NCI-H446 treated with DMSO at 0.1 percent for 48 hours (cell line): ENCODE data around the gene NFATC2IP.
"Not testable (repeated sequence)": the region's sequence is repeated elsewhere in the genome, so short reads cannot be mapped to it uniquely, and the experiment has no call there.

ENCODE experiments used
- DNase-seq: peaks from one replicate; lab custom pipeline; 2025; lab: John Stamatoyannopoulos, UW

The NFATC2IP gene

DNA sequence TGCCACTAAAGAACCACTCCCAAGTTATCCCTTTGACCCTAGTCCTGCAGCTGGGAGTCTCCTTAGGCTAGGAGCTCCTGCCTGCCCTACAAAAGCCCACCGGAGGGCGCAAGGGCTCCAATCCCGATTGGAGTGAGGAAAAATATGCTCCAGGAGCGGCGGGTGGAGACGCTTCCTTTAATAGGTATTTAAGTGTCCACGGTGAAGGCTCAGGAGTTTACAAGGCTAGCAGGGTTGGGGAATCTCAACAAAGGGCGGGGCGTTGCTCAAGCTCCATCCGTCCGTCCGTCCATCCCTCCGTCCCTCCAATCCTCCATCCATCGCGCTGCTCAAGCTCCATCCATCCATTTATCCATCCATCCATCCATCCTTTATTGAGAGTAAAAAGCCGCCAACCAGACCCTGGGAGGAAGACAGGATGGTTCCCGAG, 23.3 kb downstream of the NFATC2IP start:
- peak; percentile 12 for DNase-seq

GRCh38 chr16:28974437-28975157, 23.9 kb downstream of the NFATC2IP start, which contains the start of gene SPNS1:
Gene SPNS1, plus strand, starts transcription at chr16:28974778. Its CDS starts 374 bp downstream, at chr16:28975152.
- peak; percentile 88 for DNase-seq

DNA sequence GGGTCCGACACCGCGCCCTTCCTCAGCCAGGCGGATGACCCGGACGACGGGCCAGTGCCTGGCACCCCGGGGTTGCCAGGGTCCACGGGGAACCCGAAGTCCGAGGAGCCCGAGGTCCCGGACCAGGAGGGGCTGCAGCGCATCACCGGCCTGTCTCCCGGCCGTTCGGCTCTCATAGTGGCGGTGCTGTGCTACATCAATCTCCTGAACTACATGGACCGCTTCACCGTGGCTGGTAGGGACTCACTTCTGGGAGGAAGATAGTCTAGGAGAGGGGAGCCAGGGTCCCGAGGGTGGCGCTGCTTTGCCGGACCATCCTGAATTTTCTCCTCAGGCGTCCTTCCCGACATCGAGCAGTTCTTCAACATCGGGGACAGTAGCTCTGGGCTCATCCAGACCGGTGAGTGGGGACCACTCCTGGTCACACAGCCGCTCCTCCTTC, 24.4 kb downstream of the NFATC2IP start:
- DNase-seq = no peak

GRCh38 chr16:28977703-28978662, 27.2 kb downstream of the NFATC2IP start:
- DNase-seq = no peak

DNA sequence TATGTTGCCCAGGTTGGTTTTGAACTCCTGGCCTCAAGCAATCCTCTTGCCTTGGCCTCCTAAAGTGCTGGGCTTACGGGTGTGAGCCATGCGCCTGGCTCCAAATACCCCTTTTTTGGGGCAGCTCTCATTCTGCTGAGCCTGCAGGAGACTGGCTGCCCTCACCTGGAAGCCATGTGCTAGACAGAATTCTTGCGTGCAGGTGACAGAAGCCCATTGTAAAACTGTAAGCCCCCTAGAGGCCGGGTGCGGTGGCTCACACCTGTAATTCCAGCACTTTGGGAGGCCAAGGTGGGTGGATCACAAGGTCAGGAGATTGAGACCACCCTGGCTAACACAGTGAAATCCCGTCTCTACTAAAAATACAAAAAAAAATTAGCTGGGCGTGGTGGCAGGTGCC, 29.6 kb downstream of the NFATC2IP start:
- DNase-seq = not testable (repeated sequence)

GRCh38 chr16:28980929-28981328, 30.2 kb downstream of the NFATC2IP start:
- no peak for DNase-seq

- DNase-seq = no peak
These were observed 30.8 kb downstream of the NFATC2IP start for GRCh38 chr16:28981517-28981916.

DNA sequence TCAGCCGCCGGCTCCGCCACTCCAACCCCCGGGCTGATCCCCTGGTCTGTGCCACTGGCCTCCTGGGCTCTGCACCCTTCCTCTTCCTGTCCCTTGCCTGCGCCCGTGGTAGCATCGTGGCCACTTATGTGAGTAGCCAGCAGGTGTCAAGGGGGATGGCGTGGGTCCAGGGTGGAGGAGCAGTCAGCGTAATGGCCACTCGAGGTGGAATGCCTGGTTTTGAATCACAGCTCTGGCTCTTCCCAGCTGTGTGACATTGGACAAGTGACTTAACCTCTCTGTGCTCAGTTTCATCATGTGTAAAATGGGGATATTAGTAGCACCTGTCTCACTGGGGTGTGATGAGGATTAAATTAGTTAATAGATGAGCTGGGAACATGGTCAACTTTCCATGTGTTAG, 31.7 kb downstream of the NFATC2IP start:
- no peak for DNase-seq

GRCh38 chr16:28982949-28983348, 32.2 kb downstream of the NFATC2IP start:
- DNase-seq = no peak

GRCh38 chr16:28983644-28984043, 32.9 kb downstream of the NFATC2IP start:
- no peak for DNase-seq

DNA sequence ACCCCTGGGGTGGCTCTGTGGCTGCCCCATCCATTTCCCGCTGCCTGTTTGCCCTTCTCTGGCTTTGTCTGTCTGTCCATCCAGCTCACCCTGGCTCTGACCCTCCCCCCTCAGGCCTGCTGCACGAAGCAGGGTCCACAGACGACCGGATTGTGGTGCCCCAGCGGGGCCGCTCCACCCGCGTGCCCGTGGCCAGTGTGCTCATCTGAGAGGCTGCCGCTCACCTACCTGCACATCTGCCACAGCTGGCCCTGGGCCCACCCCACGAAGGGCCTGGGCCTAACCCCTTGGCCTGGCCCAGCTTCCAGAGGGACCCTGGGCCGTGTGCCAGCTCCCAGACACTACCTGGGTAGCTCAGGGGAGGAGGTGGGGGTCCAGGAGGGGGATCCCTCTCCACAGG, 33.4 kb downstream of the NFATC2IP start:
- DNase-seq = no peak

GRCh38 chr16:28984619-28985135, 33.9 kb downstream of the NFATC2IP start, which contains the start of gene LAT:
Gene LAT, plus strand, starts transcription at chr16:28985052. Its CDS starts 366 bp downstream, at chr16:28985418.
- DNase-seq = no peak

- no peak for DNase-seq
These were observed 34.7 kb downstream of the NFATC2IP start for GRCh38 chr16:28985211-28986041.

DNA sequence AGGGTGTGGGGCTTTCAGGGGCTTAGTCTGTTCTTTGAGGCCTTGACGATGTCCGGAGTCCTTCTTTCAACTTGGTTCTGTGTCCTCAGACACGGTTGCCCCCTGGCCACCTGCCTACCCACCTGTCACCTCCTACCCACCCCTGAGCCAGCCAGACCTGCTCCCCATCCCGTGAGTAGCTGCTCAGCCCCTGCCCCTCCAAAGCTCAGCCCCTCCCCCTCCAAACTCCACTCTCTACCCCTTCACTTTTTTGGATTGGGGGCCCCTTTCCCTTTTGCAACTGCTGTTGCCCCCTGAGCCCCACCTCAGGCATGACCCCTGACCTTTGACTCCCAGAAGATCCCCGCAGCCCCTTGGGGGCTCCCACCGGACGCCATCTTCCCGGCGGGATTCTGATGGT, 35.3 kb downstream of the NFATC2IP start:
- no peak for DNase-seq

DNA sequence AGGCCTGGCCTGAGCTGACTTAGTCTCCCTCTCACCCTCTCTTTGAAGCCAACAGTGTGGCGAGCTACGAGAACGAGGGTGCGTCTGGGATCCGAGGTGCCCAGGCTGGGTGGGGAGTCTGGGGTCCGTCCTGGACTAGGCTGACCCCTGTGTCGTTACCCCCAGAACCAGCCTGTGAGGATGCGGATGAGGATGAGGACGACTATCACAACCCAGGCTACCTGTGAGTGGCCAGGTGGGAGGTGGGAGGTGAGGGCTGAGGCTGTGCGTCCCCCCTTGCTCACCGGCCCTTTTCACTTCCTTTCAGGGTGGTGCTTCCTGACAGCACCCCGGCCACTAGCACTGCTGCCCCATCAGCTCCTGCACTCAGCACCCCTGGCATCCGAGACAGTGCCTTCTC, 35.8 kb downstream of the NFATC2IP start:
- DNase-seq = no peak

GRCh38 chr16:28987170-28987853, 36.6 kb downstream of the NFATC2IP start:
- no peak for DNase-seq

DNA sequence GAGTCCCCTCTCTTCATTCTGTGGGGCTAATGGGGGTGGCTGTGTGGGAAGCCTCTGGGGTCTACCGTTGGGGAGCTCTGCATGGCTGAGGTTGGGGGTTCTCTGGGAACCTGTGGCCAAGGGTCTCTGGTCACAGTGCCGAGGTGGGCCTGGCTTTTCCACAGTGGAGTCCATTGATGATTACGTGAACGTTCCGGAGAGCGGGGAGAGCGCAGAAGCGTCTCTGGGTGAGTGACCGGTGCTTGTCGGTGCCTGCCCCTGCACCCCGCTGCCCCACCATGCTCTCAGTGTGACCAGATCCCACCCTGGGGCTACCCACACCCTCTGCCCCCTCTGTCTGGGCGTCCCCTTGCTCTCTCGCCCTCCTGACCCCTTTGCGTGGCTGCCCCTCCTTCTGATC, 38.6 kb downstream of the NFATC2IP start:
- no peak for DNase-seq

DNA sequence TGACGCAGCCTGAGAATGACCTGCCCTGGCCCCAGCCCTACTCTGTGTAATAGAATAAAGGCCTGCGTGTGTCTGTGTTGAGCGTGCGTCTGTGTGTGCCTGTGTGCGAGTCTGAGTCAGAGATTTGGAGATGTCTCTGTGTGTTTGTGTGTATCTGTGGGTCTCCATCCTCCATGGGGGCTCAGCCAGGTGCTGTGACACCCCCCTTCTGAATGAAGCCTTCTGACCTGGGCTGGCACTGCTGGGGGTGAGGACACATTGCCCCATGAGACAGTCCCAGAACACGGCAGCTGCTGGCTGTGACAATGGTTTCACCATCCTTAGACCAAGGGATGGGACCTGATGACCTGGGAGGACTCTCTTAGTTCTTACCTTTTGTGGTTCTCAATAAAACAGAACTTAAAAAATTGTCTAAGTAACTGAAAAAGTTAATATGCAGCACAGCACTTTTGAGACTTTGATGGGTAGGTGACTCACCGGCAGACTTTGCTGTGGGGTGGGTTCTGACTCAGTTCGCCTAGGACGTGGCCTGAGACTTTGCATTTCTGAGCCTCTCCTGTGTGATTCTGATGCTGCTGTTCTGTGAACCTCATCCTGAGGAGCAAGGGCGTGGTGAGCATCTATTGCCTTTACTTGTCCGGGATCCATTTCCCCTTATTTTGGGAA, 39.8 kb downstream of the NFATC2IP start:
- DNase-seq = no peak

GRCh38 chr16:28991687-28992086, 41.0 kb downstream of the NFATC2IP start:
- DNase-seq = no peak

GRCh38 chr16:28992496-28992895, 41.8 kb downstream of the NFATC2IP start:
- no peak for DNase-seq
